GM21737 (cell line): ENCODE results near the gene NKAIN1.
"Not testable (repeated sequence)": the region's sequence is repeated elsewhere in the genome, so short reads cannot be mapped to it uniquely, and the experiment has no call there.

Experiments
- ATAC-seq: cut with Tn5 transposase; IDR thresholded peaks from one replicate; pipeline ENCODE4 v1.9.1; 2021; ENCODE audit warnings: mild to moderate bottlenecking, moderate library complexity; ENCODE audit not compliant: unreplicated experiment

The NKAIN1 gene

GRCh38 chr1:31239653-31240241, at the start of gene NKAIN1:
NKAIN1 (minus strand) TSS chr1:31239887; CDS start chr1:31239547, 340 bp downstream.
- no peak for ATAC-seq

DNA sequence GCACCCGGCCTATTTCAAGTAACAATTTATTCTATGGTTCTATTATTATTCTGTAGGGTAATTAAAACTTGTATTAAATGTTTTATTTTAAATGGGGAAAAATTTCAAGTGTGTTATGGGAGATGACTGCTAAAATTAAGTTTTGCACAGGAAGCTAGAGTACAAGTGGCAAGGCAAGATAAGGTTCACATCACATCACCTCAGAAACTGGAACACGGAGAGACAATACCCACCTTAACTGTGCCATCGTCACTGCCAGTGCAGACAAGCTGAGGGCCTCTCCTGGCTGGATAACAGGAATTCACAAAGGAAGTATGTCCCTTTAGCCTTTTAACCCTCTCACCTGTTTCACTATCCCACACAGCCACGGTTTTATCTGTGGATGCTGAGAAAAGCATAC, 49.3 kb upstream of the NKAIN1 start:
- ATAC-seq = no peak

GRCh38 chr1:31287791-31288190, 48.1 kb upstream of the NKAIN1 start:
- ATAC-seq = not testable (repeated sequence)

DNA sequence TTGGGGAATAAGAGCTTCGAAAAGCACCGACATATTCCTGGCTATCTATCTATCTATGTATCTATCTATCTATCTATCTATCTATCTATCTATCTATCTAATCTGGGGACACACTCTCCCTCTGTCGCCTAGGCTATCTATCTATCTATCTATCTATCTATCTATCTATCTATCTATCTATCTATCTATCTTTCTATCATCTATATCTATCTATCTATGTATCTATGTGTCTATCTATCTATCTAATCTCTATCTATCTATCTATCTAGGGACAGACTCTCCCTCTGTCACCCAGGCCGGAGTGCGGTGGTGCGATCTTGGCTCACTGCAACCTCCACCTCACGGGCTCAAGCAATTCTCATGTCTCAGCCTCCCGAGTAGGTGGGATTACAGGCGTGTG, 42.7 kb upstream of the NKAIN1 start:
- ATAC-seq = not testable (repeated sequence)

DNA sequence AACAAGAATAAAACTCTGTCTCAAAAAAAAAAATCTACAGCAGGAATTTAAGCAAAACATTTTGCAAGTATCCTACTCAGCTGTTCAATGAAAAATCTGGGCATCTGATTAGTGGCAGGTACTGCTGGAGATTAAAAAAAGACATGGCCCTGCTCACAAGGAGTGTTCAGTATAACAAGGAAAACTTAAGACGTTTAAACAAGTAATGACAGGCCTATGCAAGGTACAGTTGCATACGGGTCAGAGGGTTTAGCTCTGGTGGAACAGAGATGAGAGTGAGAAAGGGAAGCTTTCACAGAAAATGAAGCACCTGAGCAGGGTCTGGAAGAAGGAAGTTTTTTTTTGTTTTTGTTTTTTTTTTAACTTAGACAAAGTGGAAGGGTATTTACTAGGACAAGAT, 33.9 kb upstream of the NKAIN1 start:
- no peak for ATAC-seq

GRCh38 chr1:31272369-31272768, 32.7 kb upstream of the NKAIN1 start:
- no peak for ATAC-seq

- ATAC-seq = no peak
Observed at GRCh38 chr1:31266547-31266946, 26.9 kb upstream of the NKAIN1 start.

DNA sequence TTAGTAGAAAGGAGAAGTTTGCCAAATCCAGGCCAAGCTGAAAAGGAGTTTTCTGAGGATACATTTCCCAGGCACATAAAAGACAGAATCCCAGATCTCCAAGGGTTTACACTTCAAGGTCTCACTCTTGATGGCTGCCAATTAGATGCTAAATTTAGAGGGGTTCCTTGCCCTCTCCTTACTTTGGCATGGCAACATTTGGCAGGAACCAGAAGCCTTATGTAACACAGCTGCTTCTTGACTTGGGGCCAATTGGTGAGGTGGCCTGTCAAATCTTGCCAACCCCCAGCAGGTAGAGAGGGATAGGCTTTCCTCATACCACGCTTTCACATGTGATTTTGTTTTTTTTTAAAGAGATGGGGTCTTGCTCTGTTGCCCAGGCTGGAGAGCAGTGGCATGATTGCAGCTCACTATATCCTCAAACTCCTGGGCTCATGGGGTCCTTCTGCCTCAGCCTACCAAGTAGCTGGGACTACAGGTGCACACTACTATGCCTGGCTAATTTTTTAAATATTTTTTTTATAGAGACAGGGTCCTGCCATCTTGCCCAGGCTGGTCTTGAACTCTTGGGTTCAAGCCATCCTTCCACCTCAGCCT, 25.2 kb upstream of the NKAIN1 start:
- ATAC-seq = no peak

- ATAC-seq = no peak
Observed at GRCh38 chr1:31263408-31263807, 23.7 kb upstream of the NKAIN1 start.

DNA sequence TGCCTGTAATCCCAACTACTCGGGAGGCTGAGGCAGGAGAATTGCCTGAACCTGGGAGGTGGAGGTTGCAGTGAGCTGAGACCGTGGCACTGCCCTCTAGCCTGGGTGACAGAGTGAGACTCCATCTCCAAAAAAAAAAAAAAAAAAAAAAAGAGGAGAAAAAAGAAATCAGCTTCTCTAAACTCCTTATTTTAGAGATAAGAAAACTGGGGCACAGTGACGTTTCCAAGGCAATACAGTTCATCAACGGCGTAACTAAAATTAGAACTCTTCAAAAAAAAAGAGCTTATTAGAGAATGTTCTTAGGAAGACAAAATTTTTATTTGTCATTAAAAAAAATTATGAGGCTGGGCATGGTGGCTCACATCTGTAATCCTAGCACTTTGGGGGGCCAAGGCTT, 22.7 kb upstream of the NKAIN1 start:
- not testable (repeated sequence) for ATAC-seq

- ATAC-seq = no peak
Observed at GRCh38 chr1:31261916-31262315, 22.2 kb upstream of the NKAIN1 start.

DNA sequence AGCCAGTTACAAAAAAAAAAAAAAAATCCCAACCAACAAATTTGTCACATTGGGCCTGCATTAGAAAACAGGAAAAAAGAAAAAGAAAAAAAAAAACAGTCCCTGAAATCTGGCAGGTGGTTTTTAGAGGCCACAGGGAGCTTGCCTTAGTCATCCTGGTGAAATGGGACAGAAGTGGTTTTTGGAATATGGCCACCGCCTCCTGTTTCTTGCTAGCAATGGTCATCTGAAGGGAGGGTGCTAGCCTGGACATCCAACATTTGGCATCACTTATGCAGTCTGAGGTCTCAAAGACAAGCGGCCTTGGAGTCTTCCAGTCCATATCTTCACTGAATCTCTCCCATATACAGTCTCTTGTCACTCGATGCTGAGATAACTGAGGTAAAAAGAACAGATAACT, 20.1 kb upstream of the NKAIN1 start:
- no peak for ATAC-seq

- ATAC-seq = no peak
Observed at GRCh38 chr1:31258581-31258980, 18.9 kb upstream of the NKAIN1 start.

GRCh38 chr1:31257213-31257612, 17.5 kb upstream of the NKAIN1 start:
- ATAC-seq = no peak

GRCh38 chr1:31249854-31250253, 10.2 kb upstream of the NKAIN1 start:
- ATAC-seq = no peak

DNA sequence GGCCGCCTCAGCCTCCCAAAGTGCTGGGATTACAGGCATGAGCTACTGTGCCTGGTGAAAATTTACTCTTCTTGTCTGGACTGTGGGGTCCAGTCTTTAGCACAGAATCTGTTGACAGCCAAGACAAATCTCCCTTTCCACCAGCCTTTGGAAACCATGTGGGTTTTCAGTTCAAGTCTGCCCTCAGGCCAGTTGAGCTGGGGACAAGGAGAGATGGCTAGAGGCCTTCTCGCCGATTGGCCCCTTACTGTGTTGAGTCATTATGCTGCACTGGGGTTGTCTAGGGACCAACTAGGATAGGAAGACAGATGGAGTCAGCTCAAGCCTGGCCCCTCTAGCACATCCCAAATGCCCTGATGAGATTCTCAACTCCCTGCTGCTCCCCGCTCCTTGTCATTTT, 8.6 kb upstream of the NKAIN1 start:
- no peak for ATAC-seq

DNA sequence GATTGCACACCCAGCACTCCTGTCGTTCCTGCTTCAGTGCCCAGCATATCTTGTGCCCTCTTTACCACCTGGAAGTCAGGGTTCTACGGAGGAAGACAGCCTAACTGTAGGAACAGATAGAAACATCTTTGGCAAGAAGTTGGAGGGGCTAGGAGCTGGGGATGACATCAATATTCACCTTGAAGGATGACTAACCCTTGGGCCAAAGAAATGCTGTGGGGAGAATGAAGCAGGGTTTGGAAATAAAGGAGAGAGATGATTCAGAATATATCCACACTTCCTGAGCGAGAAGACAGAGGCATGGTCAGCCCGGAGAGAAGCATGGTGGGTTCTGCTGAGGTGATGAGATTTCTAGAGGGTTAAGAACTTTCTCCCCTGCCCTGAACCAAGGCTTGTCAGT, 4.6 kb upstream of the NKAIN1 start:
- no peak for ATAC-seq

- no peak for ATAC-seq
Observed at GRCh38 chr1:31243501-31244286, 4.0 kb upstream of the NKAIN1 start.

- no peak for ATAC-seq
Observed at GRCh38 chr1:31241321-31241720, 1.6 kb upstream of the NKAIN1 start.

GRCh38 chr1:31238986-31239613, 587 bp downstream of the NKAIN1 start:
- no peak for ATAC-seq

- no peak for ATAC-seq
Observed at GRCh38 chr1:31238612-31238985, 1.1 kb downstream of the NKAIN1 start.

GRCh38 chr1:31234870-31235269, 4.8 kb downstream of the NKAIN1 start:
- ATAC-seq = no peak
